Measurements from ENCODE around the gene DOK6. TPM values are rescaled to one million over a fixed set of nuclear protein-coding genes. Genes with fewer than 3 reads are reported as not detected.

Gene DOK6
- total RNA-seq, 1 donor from 2014 or later = 7.0 TPM

GRCh38 chr18:69590150-69590549 is 189.5 kb downstream of the DOK6 start:
- TF ChIP-seq CTCF (IDR thresholded peaks at IDR 0.05; ENCODE audit: unreplicated experiment) = no peak
- DNase-seq (ENCODE audit: low spot score, unreplicated experiment) = no peak
- Mint-ChIP-seq H3K36me3 (ENCODE audit: insufficient read depth) (peaks cover 2% of the 10 kb centered on the region), H3K9me3 (ENCODE audit: low read depth) (peaks cover 3% of the 10 kb centered on the region), H3K4me3 (ENCODE audit: low read depth) (no peak overlapping the region), H3K27me3 (no peaks in the 10 kb centered on the region), H3K27ac (no peak overlapping the region), H3K4me1 (ENCODE audit: low read depth) (peaks cover 1% of the 10 kb centered on the region)

GRCh38 chr18:69596345-69596744 is 195.7 kb downstream of the DOK6 start:
- Mint-ChIP-seq H3K36me3 (ENCODE audit: insufficient read depth) (peaks cover 6% of the 10 kb centered on the region), H3K4me1 (ENCODE audit: low read depth) (no peaks in the 10 kb centered on the region), H3K9me3 (ENCODE audit: low read depth) (peaks cover 16% of the 10 kb centered on the region), H3K27ac (no peak overlapping the region), H3K27me3 (no peaks in the 10 kb centered on the region), H3K4me3 (ENCODE audit: low read depth) (no peak overlapping the region)
- no peak for TF ChIP-seq CTCF (IDR thresholded peaks at IDR 0.05; ENCODE audit: unreplicated experiment)
- DNase-seq (ENCODE audit: low spot score, unreplicated experiment) = no peak

- H3K4me3 Mint-ChIP-seq (ENCODE audit: low read depth) = no peak overlapping the region
- H3K36me3 Mint-ChIP-seq (ENCODE audit: insufficient read depth) = peaks cover 6% of the 10 kb centered on the region
- no peak for TF ChIP-seq CTCF (IDR thresholded peaks at IDR 0.05; ENCODE audit: unreplicated experiment)
- no peaks in the 10 kb centered on the region for H3K4me1 Mint-ChIP-seq (ENCODE audit: low read depth)
- no peak overlapping the region for H3K27ac Mint-ChIP-seq
- H3K27me3 Mint-ChIP-seq = no peaks in the 10 kb centered on the region
- DNase-seq (ENCODE audit: low spot score, unreplicated experiment) = no peak
- peaks cover 16% of the 10 kb centered on the region for H3K9me3 Mint-ChIP-seq (ENCODE audit: low read depth)
Observed at GRCh38 chr18:69597561-69597960, 196.9 kb downstream of the DOK6 start.

GRCh38 chr18:69599377-69599776 is 198.7 kb downstream of the DOK6 start:
- peaks cover 16% of the 10 kb centered on the region for H3K9me3 Mint-ChIP-seq (ENCODE audit: low read depth)
- TF ChIP-seq CTCF (IDR thresholded peaks at IDR 0.05; ENCODE audit: unreplicated experiment) = no peak
- no peak overlapping the region for H3K27ac Mint-ChIP-seq
- peaks cover 6% of the 10 kb centered on the region for H3K36me3 Mint-ChIP-seq (ENCODE audit: insufficient read depth)
- H3K4me1 Mint-ChIP-seq (ENCODE audit: low read depth) = no peaks in the 10 kb centered on the region
- H3K4me3 Mint-ChIP-seq (ENCODE audit: low read depth) = no peak overlapping the region
- no peaks in the 10 kb centered on the region for H3K27me3 Mint-ChIP-seq
- no peak for DNase-seq (ENCODE audit: low spot score, unreplicated experiment)

- no peaks in the 10 kb centered on the region for H3K9me3 Mint-ChIP-seq (ENCODE audit: low read depth)
- DNase-seq (ENCODE audit: low spot score, unreplicated experiment) = no peak
- H3K27ac Mint-ChIP-seq = no peak overlapping the region
- no peaks in the 10 kb centered on the region for H3K36me3 Mint-ChIP-seq (ENCODE audit: insufficient read depth)
- H3K4me1 Mint-ChIP-seq (ENCODE audit: low read depth) = peaks cover 3% of the 10 kb centered on the region
- TF ChIP-seq CTCF (IDR thresholded peaks at IDR 0.05; ENCODE audit: unreplicated experiment) = no peak
- no peaks in the 10 kb centered on the region for H3K27me3 Mint-ChIP-seq
- no peak overlapping the region for H3K4me3 Mint-ChIP-seq (ENCODE audit: low read depth)
Observed at GRCh38 chr18:69612242-69612641, 211.6 kb downstream of the DOK6 start.

All from progenitor cell of endocrine pancreas (in vitro differentiated cells).